ENCODE data around the gene MCCC2. TPM values are rescaled to one million over a fixed set of nuclear protein-coding genes. Genes with fewer than 3 reads are reported as not detected.

Gene MCCC2
- total and polyA plus RNA-seq, 10 of the 15 experiments (the other 5 are each of a cell fraction or from before 2014, with no cell fraction given) = 22.2 to 106 (median 77.7) TPM

DNA sequence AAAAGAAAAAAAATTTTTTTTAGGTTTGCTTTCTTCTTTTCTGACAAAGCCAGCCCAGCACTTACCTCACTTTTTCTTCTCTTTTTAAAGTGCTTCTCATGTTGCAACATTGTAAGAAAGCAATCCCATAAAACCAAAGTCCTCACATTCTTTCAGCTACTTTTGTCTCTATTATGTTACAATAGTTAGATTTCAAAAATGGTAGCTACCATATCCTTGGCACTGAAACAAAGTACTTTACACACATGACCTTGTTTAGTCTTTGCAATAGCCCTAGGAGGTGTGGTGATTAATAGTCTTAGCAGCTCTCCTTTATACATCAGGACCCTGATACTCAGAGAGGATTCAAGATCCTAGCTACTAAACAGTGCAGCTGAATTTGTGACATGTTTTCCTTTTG is 108.5 kb downstream of the MCCC2 start:
- in situ Hi-C loops (cut with MboI) = no loop called here
- H4K20me1 ChIP-seq (ENCODE audit: control insufficient read depth, insufficient read depth) = no peaks in the 10 kb centered on the region
- RAD21 ChIA-PET (ENCODE audit: unreplicated experiment) = no interaction called here
- no peak overlapping the region for H2AFZ ChIP-seq (ENCODE audit: control insufficient read depth, low read depth, low read length)
- H3K4me2 ChIP-seq (ENCODE audit: control insufficient read depth, insufficient read depth) = no peak overlapping the region
- no peak overlapping the region for H3K4me3 ChIP-seq
- SMC1A ChIA-PET (ENCODE audit: uncharacterized antibody, unreplicated experiment) = no interaction called here
- H3K27ac ChIP-seq (ENCODE audit: control insufficient read depth, insufficient read depth) = no peak overlapping the region
- no peaks in the 10 kb centered on the region for H3K9me3 ChIP-seq (replicated peaks; ENCODE audit: control insufficient read depth, insufficient read depth, low read length)
- FAIRE-seq (no peak), ATAC-seq (no peak), DNase-seq (ENCODE audit: low read depth, low spot score) (no peak)
- intact Hi-C loops (cut with micrococcal nuclease; ENCODE audit: unreplicated experiment) = no loop called here
- TF ChIP-seq JUND (IDR thresholded peaks at IDR 0.05; ENCODE audit: low read depth, low read length) (no peak), KDM1A (IDR thresholded peaks at IDR 0.05; ENCODE audit: borderline replicate concordance) (no peak), MAX (IDR thresholded peaks at IDR 0.05; ENCODE audit: low read depth, low read length) (no peak), FOS (IDR thresholded peaks at IDR 0.05; ENCODE audit: borderline replicate concordance, extremely low read depth, insufficient read length) (no peak), STAT3 (IDR thresholded peaks at IDR 0.05; ENCODE audit: low read depth, low read length) (no peak), ZNF274 (IDR thresholded peaks at IDR 0.05; ENCODE audit: insufficient read depth, insufficient read length) (no peak)
- TF ChIP-seq, protein P1, sequence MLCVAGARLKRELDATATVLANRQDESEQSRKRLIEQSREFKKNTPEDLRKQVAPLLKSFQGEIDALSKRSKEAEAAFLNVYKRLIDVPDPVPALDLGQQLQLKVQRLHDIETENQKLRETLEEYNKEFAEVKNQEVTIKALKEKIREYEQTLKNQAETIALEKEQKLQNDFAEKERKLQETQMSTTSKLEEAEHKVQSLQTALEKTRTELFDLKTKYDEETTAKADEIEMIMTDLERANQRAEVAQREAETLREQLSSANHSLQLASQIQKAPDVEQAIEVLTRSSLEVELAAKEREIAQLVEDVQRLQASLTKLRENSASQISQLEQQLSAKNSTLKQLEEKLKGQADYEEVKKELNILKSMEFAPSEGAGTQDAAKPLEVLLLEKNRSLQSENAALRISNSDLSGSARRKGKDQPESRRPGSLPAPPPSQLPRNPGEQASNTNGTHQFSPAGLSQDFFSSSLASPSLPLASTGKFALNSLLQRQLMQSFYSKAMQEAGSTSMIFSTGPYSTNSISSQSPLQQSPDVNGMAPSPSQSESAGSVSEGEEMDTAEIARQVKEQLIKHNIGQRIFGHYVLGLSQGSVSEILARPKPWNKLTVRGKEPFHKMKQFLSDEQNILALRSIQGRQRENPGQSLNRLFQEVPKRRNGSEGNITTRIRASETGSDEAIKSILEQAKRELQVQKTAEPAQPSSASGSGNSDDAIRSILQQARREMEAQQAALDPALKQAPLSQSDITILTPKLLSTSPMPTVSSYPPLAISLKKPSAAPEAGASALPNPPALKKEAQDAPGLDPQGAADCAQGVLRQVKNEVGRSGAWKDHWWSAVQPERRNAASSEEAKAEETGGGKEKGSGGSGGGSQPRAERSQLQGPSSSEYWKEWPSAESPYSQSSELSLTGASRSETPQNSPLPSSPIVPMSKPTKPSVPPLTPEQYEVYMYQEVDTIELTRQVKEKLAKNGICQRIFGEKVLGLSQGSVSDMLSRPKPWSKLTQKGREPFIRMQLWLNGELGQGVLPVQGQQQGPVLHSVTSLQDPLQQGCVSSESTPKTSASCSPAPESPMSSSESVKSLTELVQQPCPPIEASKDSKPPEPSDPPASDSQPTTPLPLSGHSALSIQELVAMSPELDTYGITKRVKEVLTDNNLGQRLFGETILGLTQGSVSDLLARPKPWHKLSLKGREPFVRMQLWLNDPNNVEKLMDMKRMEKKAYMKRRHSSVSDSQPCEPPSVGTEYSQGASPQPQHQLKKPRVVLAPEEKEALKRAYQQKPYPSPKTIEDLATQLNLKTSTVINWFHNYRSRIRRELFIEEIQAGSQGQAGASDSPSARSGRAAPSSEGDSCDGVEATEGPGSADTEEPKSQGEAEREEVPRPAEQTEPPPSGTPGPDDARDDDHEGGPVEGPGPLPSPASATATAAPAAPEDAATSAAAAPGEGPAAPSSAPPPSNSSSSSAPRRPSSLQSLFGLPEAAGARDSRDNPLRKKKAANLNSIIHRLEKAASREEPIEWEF (IDR thresholded peaks at IDR 0.05; ENCODE audit: insufficient replicate concordance, low read depth, low read length) = no peak
- TF ChIP-seq, protein P2, sequence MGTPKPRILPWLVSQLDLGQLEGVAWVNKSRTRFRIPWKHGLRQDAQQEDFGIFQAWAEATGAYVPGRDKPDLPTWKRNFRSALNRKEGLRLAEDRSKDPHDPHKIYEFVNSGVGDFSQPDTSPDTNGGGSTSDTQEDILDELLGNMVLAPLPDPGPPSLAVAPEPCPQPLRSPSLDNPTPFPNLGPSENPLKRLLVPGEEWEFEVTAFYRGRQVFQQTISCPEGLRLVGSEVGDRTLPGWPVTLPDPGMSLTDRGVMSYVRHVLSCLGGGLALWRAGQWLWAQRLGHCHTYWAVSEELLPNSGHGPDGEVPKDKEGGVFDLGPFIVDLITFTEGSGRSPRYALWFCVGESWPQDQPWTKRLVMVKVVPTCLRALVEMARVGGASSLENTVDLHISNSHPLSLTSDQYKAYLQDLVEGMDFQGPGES (IDR thresholded peaks at IDR 0.05) = no peak
- peaks cover 0 to 2% of the 10 kb centered on the region in 2 experiments; a peak in 3 of 4 replicates for H3K27me3 ChIP-seq (replicated peaks in 1 of 2; ENCODE audit: control insufficient read depth in 2 of 2, insufficient read depth in 2 of 2, low read length in 1 of 2)
- H3K36me3 ChIP-seq (ENCODE audit: control insufficient read depth in 2 of 2, insufficient read depth in 2 of 2, low read length in 1 of 2) = no peaks in the 10 kb centered on the region
- no TSS peak for BruUV-seq (replicated peaks)
- no peaks in the 10 kb centered on the region for H3K79me2 ChIP-seq (ENCODE audit: control insufficient read depth, insufficient read depth, low read length)
- CTCF ChIA-PET = interaction anchor here (1.0 kb wide), 1 partner anchor 10 kb away, joined by 3 read pairs; no protein-coding TSS in a partner anchor
- H3K4me1 ChIP-seq (ENCODE audit: control insufficient read depth, insufficient read depth, low read length) = no peaks in the 10 kb centered on the region
- no peak overlapping the region for H3K9ac ChIP-seq (ENCODE audit: control insufficient read depth, insufficient read depth, low read length)
- POLR2A ChIA-PET = no interaction called here
